ENCODE results near the gene SCD5. TPM values are rescaled to one million over a fixed set of nuclear protein-coding genes. Genes with fewer than 3 reads are reported as not detected.

Gene SCD5
- polyA plus RNA-seq, 1 donor from 2014 or later: not detected

GRCh38 chr4:82706349-82707000 is 92.1 kb downstream of the SCD5 start:
- Mint-ChIP-seq H3K27ac (no peak overlapping the region), H3K36me3 (no peaks in the 10 kb centered on the region), H3K27me3 (peaks cover 2% of the 10 kb centered on the region), H3K4me1 (no peaks in the 10 kb centered on the region), H3K4me3 (no peak overlapping the region), H3K9me3 (no peaks in the 10 kb centered on the region)

GRCh38 chr4:82705928-82706300 is 92.7 kb downstream of the SCD5 start:
- Mint-ChIP-seq H3K36me3 (no peaks in the 10 kb centered on the region), H3K9me3 (no peaks in the 10 kb centered on the region), H3K27ac (no peak overlapping the region), H3K4me3 (no peak overlapping the region), H3K27me3 (peaks cover 2% of the 10 kb centered on the region), H3K4me1 (no peaks in the 10 kb centered on the region)

GRCh38 chr4:82705169-82705927 is 93.2 kb downstream of the SCD5 start:
- no peak overlapping the region for H3K4me3 Mint-ChIP-seq
- no peak overlapping the region for H3K27ac Mint-ChIP-seq
- H3K9me3 Mint-ChIP-seq: no peaks in the 10 kb centered on the region
- H3K36me3 Mint-ChIP-seq: no peaks in the 10 kb centered on the region
- H3K4me1 Mint-ChIP-seq: no peaks in the 10 kb centered on the region
- peaks cover 2% of the 10 kb centered on the region for H3K27me3 Mint-ChIP-seq

- Mint-ChIP-seq H3K27ac (no peak overlapping the region), H3K9me3 (no peaks in the 10 kb centered on the region), H3K36me3 (no peaks in the 10 kb centered on the region), H3K4me1 (no peaks in the 10 kb centered on the region), H3K4me3 (no peak overlapping the region), H3K27me3 (peaks cover 2% of the 10 kb centered on the region)
Observed at GRCh38 chr4:82704156-82704555, 94.4 kb downstream of the SCD5 start.

- H3K27me3 Mint-ChIP-seq: no peaks in the 10 kb centered on the region
- no peaks in the 10 kb centered on the region for H3K4me1 Mint-ChIP-seq
- H3K9me3 Mint-ChIP-seq: no peaks in the 10 kb centered on the region
- no peaks in the 10 kb centered on the region for H3K36me3 Mint-ChIP-seq
- H3K27ac Mint-ChIP-seq: no peak overlapping the region
- H3K4me3 Mint-ChIP-seq: no peak overlapping the region
Observed at GRCh38 chr4:82698412-82698811, 100.2 kb downstream of the SCD5 start.

GRCh38 chr4:82697561-82697960 is 101.0 kb downstream of the SCD5 start:
- Mint-ChIP-seq H3K27ac (no peak overlapping the region), H3K9me3 (no peaks in the 10 kb centered on the region), H3K36me3 (no peaks in the 10 kb centered on the region), H3K27me3 (peaks cover 2% of the 10 kb centered on the region), H3K4me1 (no peaks in the 10 kb centered on the region), H3K4me3 (no peak overlapping the region)

- Mint-ChIP-seq H3K4me3 (no peak overlapping the region), H3K27me3 (peaks cover 2% of the 10 kb centered on the region), H3K27ac (no peak overlapping the region), H3K9me3 (no peaks in the 10 kb centered on the region), H3K4me1 (no peaks in the 10 kb centered on the region), H3K36me3 (no peaks in the 10 kb centered on the region)
Observed at GRCh38 chr4:82696117-82696860, 102.3 kb downstream of the SCD5 start.

- Mint-ChIP-seq H3K9me3 (no peaks in the 10 kb centered on the region), H3K27ac (no peak overlapping the region), H3K4me1 (no peaks in the 10 kb centered on the region), H3K36me3 (no peaks in the 10 kb centered on the region), H3K27me3 (peaks cover 2% of the 10 kb centered on the region), H3K4me3 (no peak overlapping the region)
Observed at GRCh38 chr4:82694892-82695291, 103.7 kb downstream of the SCD5 start.

GRCh38 chr4:82694046-82694445 is 104.5 kb downstream of the SCD5 start:
- no peak overlapping the region for H3K27ac Mint-ChIP-seq
- H3K36me3 Mint-ChIP-seq: no peaks in the 10 kb centered on the region
- H3K4me1 Mint-ChIP-seq: no peaks in the 10 kb centered on the region
- no peaks in the 10 kb centered on the region for H3K9me3 Mint-ChIP-seq
- H3K4me3 Mint-ChIP-seq: no peak overlapping the region
- H3K27me3 Mint-ChIP-seq: peaks cover 2% of the 10 kb centered on the region

GRCh38 chr4:82692101-82692780 is 106.4 kb downstream of the SCD5 start:
- Mint-ChIP-seq H3K27ac (no peak overlapping the region), H3K36me3 (no peaks in the 10 kb centered on the region), H3K9me3 (no peaks in the 10 kb centered on the region), H3K27me3 (peaks cover 5% of the 10 kb centered on the region), H3K4me3 (no peak overlapping the region), H3K4me1 (no peaks in the 10 kb centered on the region)

GRCh38 chr4:82691431-82691830 is 107.2 kb downstream of the SCD5 start:
- Mint-ChIP-seq H3K27me3 (peaks cover 5% of the 10 kb centered on the region), H3K9me3 (no peaks in the 10 kb centered on the region), H3K4me3 (no peak overlapping the region), H3K27ac (no peak overlapping the region), H3K4me1 (no peaks in the 10 kb centered on the region), H3K36me3 (no peaks in the 10 kb centered on the region)

- no peaks in the 10 kb centered on the region for H3K36me3 Mint-ChIP-seq
- H3K4me1 Mint-ChIP-seq: no peaks in the 10 kb centered on the region
- no peak overlapping the region for H3K4me3 Mint-ChIP-seq
- H3K27ac Mint-ChIP-seq: no peak overlapping the region
- peaks cover 7% of the 10 kb centered on the region for H3K27me3 Mint-ChIP-seq
- no peaks in the 10 kb centered on the region for H3K9me3 Mint-ChIP-seq
Observed at GRCh38 chr4:82688091-82688795, 110.4 kb downstream of the SCD5 start.

GRCh38 chr4:82687531-82687930 is 111.1 kb downstream of the SCD5 start:
- Mint-ChIP-seq H3K27ac (no peak overlapping the region), H3K36me3 (no peaks in the 10 kb centered on the region), H3K27me3 (peaks cover 6% of the 10 kb centered on the region), H3K4me3 (no peak overlapping the region), H3K4me1 (no peaks in the 10 kb centered on the region), H3K9me3 (no peaks in the 10 kb centered on the region)

GRCh38 chr4:82681754-82682153 is 116.8 kb downstream of the SCD5 start:
- Mint-ChIP-seq H3K27me3 (peaks cover 3% of the 10 kb centered on the region), H3K36me3 (no peaks in the 10 kb centered on the region), H3K27ac (no peak overlapping the region), H3K4me1 (no peaks in the 10 kb centered on the region), H3K9me3 (no peaks in the 10 kb centered on the region), H3K4me3 (no peak overlapping the region)

- peaks cover 3% of the 10 kb centered on the region for H3K27me3 Mint-ChIP-seq
- H3K4me3 Mint-ChIP-seq: no peak overlapping the region
- H3K4me1 Mint-ChIP-seq: no peaks in the 10 kb centered on the region
- no peak overlapping the region for H3K27ac Mint-ChIP-seq
- no peaks in the 10 kb centered on the region for H3K9me3 Mint-ChIP-seq
- no peaks in the 10 kb centered on the region for H3K36me3 Mint-ChIP-seq
Observed at GRCh38 chr4:82680834-82681233, 117.8 kb downstream of the SCD5 start.

All from IgD-negative memory B cell (primary cell).